ENCODE data around the gene FGF14. TPM values are rescaled to one million over a fixed set of nuclear protein-coding genes. Genes with fewer than 3 reads are reported as not detected.

The FGF14 gene
- total and polyA plus RNA-seq, 2 donors (not counting 1 experiment from before 2014, with no cell fraction given) = under 0.01 TPM; not detected in 1

DNA sequence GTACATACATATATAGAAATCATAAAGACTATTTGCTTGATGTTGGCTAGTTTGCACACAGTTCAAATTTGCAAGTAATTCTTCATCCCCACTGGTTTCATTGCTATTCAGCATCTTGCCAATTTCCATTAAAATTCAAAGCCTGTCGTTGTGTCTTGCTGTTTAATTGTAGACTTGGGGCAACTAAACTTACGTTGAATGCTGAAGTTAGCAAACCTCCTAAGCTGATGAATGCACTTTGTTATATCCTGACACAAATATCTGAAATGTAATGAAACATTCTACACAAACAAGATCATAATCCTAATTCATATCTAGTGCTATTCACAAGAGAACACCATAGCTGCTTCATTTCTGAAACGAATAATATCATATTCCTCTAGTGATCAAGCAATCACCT, 568.2 kb downstream of the FGF14 start:
- POLR2A ChIA-PET = no interaction called here
- H3K27me3 Mint-ChIP-seq = no peaks in the 10 kb centered on the region
- WGBS (ENCODE audit: insufficient coverage) = no CpG with 5 or more reads among the region's 3 CpGs

DNA sequence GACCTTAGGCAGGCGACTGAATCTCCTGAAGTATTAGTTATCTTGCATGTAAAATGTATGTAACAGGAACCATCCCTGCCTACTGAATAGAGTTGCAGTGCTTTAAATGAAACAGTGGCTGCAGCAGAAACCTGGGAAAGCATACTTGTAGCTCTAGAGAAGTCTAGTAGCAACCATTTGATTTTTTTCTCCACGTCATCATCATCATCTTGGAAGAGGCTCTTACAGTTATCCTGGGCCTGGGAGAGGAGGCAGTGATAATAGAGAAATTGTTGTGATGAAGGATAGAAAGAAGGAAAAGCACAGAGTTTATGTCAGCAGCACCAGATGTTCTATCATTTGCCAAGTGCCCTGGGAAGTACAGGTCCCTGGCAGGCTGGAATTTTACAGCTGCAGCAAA, 571.8 kb downstream of the FGF14 start:
- Histone ChIP-seq H3K4me3 (ENCODE audit: control extremely low read depth in 1 of 5, extremely low read depth in 1 of 5, insufficient read depth in 1 of 5, low read depth in 2 of 5, low read length in 4 of 5) (no peak overlapping the region), H3K36me3 (replicated peaks in 1 of 2; ENCODE audit: control extremely low read depth in 1 of 2, control insufficient read depth in 1 of 2, extremely low read depth in 1 of 2, insufficient read depth in 2 of 2, low read length in 1 of 2) (no peaks in the 10 kb centered on the region), H3K9me3 (ENCODE audit: control extremely low read depth in 1 of 3, control insufficient read depth in 2 of 3, insufficient read depth in 1 of 3, low read length in 2 of 3) (peaks cover 0 to 2% (median 0%) of the 10 kb centered on the region in 3 donors), H4K20me1 (ENCODE audit: control insufficient read depth, insufficient read depth, low read length, poor library complexity, severe bottlenecking) (no peaks in the 10 kb centered on the region), H3K4me1 (ENCODE audit: control insufficient read depth in 2 of 2, insufficient read depth in 2 of 2, low read length in 2 of 2) (no peaks in the 10 kb centered on the region), H3K4me2 (replicated peaks; ENCODE audit: low read depth, low read length, poor library complexity, severe bottlenecking) (no peak overlapping the region), H3K27ac (ENCODE audit: low read length in 2 of 2) (no peak overlapping the region), H3K79me2 (ENCODE audit: control insufficient read depth, insufficient read depth, low read length) (no peaks in the 10 kb centered on the region), H3K27me3 (replicated peaks in 1 of 4; ENCODE audit: control extremely low read depth in 1 of 4, control insufficient read depth in 3 of 4, insufficient read depth in 4 of 4, low read length in 3 of 4) (no peaks in the 10 kb centered on the region), H2AFZ (ENCODE audit: insufficient read depth, low read depth, low read length, poor library complexity, severe bottlenecking) (no peak overlapping the region), H3K9ac (ENCODE audit: low read length) (no peak overlapping the region)
- DNase-seq (no peak), ATAC-seq (ENCODE audit: low read depth) (no peak)
- intact Hi-C loops (cut with micrococcal nuclease) = no loop called here
- H3K4me3 Mint-ChIP-seq = no peak overlapping the region
- H3K4me1 Mint-ChIP-seq = no peaks in the 10 kb centered on the region
- no peaks in the 10 kb centered on the region for H3K27me3 Mint-ChIP-seq
- no peaks in the 10 kb centered on the region for H3K9me3 Mint-ChIP-seq (ENCODE audit: insufficient read depth)
- ChIA-PET POLR2A (no interaction called here), CTCF (no interaction called here)
- TF ChIP-seq EZH2 (IDR thresholded peaks at IDR 0.05; ENCODE audit: borderline replicate concordance, insufficient read depth, low read depth, low read length, poor library complexity, severe bottlenecking) = no peak
- TF ChIP-seq, protein P1, sequence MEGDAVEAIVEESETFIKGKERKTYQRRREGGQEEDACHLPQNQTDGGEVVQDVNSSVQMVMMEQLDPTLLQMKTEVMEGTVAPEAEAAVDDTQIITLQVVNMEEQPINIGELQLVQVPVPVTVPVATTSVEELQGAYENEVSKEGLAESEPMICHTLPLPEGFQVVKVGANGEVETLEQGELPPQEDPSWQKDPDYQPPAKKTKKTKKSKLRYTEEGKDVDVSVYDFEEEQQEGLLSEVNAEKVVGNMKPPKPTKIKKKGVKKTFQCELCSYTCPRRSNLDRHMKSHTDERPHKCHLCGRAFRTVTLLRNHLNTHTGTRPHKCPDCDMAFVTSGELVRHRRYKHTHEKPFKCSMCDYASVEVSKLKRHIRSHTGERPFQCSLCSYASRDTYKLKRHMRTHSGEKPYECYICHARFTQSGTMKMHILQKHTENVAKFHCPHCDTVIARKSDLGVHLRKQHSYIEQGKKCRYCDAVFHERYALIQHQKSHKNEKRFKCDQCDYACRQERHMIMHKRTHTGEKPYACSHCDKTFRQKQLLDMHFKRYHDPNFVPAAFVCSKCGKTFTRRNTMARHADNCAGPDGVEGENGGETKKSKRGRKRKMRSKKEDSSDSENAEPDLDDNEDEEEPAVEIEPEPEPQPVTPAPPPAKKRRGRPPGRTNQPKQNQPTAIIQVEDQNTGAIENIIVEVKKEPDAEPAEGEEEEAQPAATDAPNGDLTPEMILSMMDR (IDR thresholded peaks at IDR 0.05) = no peak
- H3K27ac Mint-ChIP-seq = no peak overlapping the region
- WGBS (ENCODE audit: insufficient coverage) = no CpG with 5 or more reads among the region's 2 CpGs

More for the DNA sequence above, 568.2 kb downstream of the FGF14 start:
- Mint-ChIP-seq H3K4me1 (no peaks in the 10 kb centered on the region), H3K4me3 (no peak overlapping the region), H3K27ac (no peak overlapping the region), H3K9me3 (ENCODE audit: insufficient read depth) (no peaks in the 10 kb centered on the region)
- Histone ChIP-seq H3K9me3 (ENCODE audit: control extremely low read depth in 1 of 3, control insufficient read depth in 2 of 3, insufficient read depth in 1 of 3, low read length in 2 of 3) (peaks cover 0 to 2% (median 0%) of the 10 kb centered on the region in 3 donors), H3K4me1 (ENCODE audit: control insufficient read depth in 2 of 2, insufficient read depth in 2 of 2, low read length in 2 of 2) (no peaks in the 10 kb centered on the region), H3K79me2 (ENCODE audit: control insufficient read depth, insufficient read depth, low read length) (no peaks in the 10 kb centered on the region), H3K36me3 (replicated peaks in 1 of 2; ENCODE audit: control extremely low read depth in 1 of 2, control insufficient read depth in 1 of 2, extremely low read depth in 1 of 2, insufficient read depth in 2 of 2, low read length in 1 of 2) (no peaks in the 10 kb centered on the region), H3K27ac (ENCODE audit: low read length in 2 of 2) (no peak overlapping the region), H3K4me2 (replicated peaks; ENCODE audit: low read depth, low read length, poor library complexity, severe bottlenecking) (no peak overlapping the region), H3K4me3 (ENCODE audit: control extremely low read depth in 1 of 5, extremely low read depth in 1 of 5, insufficient read depth in 1 of 5, low read depth in 2 of 5, low read length in 4 of 5) (no peak overlapping the region), H4K20me1 (ENCODE audit: control insufficient read depth, insufficient read depth, low read length, poor library complexity, severe bottlenecking) (no peaks in the 10 kb centered on the region), H2AFZ (ENCODE audit: insufficient read depth, low read depth, low read length, poor library complexity, severe bottlenecking) (no peak overlapping the region), H3K9ac (ENCODE audit: low read length) (no peak overlapping the region), H3K27me3 (replicated peaks in 1 of 4; ENCODE audit: control extremely low read depth in 1 of 4, control insufficient read depth in 3 of 4, insufficient read depth in 4 of 4, low read length in 3 of 4) (no peaks in the 10 kb centered on the region)
- ATAC-seq (ENCODE audit: low read depth) = no peak
- CTCF ChIA-PET = no interaction called here
- no peak for DNase-seq
- intact Hi-C loops (cut with micrococcal nuclease) = no loop called here
- TF ChIP-seq EZH2 (IDR thresholded peaks at IDR 0.05; ENCODE audit: borderline replicate concordance, insufficient read depth, low read depth, low read length, poor library complexity, severe bottlenecking) = no peak
- TF ChIP-seq, protein P1 (IDR thresholded peaks at IDR 0.05) = no peak

Data from B cell (primary cell).